Stimulated activated CD4-positive, alpha-beta T cell treated with anti-CD3 and anti-CD28 coated beads, Interleukin-2, amount 100 ng/mL, for 24 hours (primary cell): ENCODE data around the gene ERP27.

ENCODE experiments used
- DNase-seq, 2 donors: peaks; one replicate each; pipeline ENCODE4 v3.0.0-alpha.2; 2020

The ERP27 gene

DNA sequence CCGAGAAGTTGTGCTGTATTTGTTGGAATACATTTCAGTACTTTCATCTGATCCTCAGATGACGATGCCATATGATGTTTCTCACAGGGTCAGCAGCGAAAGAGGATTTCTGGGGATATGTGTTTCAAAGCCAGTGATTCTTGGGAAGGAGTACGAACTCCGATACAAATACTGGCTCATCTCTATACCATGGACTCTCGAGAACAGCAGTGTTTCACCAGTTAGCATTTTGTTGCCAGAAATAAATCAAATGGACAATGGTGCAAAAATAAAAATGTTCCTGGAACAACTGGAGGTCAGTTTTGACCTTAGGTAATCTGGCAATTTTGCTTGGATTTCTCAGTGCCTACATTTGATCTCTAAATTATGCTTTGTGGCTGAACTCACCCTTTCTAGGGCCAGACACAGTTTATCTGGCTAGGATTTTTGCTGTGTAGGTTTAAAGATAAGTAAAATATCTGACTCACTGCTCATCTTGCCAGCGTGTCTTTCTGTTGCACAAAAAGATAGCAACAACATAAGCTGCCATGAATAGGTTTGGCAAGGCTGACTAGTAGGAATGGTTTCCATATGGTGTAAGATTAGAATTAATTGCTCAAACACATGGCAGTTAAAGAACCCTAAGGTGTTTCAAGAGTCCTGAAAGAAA, 41.7 kb downstream of the ERP27 start:
- DNase-seq: no peak

DNA sequence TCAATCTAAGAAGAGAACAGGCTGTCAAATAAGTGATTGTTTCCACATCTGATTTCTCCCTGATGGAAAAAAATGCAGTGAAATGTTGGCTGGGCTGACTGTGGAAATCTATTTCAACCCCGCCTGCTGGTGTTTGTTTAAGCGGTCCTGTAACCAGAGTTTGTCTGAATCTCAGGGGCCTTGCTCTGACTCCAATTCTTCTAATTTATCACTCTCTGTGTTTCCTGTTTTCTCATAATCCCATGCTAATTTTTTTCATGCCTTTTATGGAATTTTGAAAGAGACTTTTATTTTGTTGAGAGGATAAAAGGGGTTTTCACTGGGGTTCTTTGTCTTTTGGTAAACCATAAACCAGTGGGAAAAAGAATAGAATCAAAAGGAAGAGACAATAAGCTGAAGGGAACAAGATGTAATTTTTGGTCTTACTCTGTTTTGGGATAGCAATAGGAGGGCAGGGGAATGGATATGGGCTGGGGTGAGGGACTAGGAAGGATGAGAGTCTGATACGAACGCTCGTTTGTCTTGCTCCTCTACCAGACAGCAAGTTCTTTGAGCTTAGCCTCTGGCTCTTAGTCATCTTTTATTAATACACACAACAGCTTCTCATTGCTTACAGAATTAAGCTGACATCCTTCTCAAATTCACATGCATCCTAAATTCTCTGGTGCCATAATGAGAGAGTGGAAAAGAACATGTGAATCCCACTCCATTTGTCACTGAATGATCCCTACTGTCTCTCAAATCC, 44.7 kb downstream of the ERP27 start:
- no peak for DNase-seq

- DNase-seq: no peak
These were observed 45.4 kb downstream of the ERP27 start for GRCh38 chr12:14892726-14893505.

DNA sequence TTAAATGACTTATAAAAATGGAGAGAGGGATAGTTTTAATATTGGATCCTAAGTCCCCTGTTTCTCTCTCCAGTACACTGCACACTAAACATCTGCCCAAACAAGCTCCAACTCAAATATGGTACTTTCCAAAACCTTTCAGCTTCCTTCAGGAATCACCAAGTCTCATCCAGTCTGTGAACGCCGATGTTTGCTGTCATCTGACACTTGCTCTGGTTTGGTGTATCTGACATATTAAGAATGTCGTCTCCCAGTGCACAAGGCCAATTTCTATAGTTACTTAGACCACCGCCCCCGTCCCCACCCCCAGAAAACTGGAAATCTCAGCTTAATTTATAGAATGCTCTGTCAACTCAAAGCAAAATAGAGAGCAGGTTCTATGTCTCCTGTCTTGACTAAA, 47.6 kb downstream of the ERP27 start:
- DNase-seq: no peak

GRCh38 chr12:14886271-14886670, 52.1 kb downstream of the ERP27 start:
- DNase-seq: no peak

DNA sequence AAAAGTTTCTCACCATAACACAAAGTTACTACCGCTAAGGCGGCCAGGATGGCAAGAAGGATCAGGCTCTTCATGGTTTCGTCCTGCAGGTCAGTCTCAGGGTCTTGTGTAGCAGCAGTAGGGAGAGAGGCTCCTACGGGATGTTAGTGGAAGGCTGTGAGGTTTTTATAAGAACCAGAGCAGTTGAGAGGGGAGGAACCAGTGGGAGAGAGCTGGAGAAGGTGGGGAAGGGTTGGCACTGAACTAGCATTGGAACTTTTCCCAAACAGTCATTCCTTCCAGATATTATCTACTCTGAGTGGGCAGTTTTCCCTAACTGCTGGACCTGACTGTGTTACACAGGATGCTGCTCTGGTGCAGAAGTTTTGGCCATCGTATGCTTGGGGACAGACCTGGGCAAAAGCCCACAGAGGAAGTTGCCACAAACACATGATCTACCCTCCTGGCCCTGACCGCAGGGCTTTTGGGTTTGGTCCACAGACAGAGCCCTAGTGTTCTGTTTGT, 52.6 kb downstream of the ERP27 start, which contains the start of gene MGP:
TSS of gene MGP (minus strand) at position 137 of the 504 bp plus-strand sequence. CDS start at position 74, 63 bp downstream.
- DNase-seq: no peak

GRCh38 chr12:14884458-14884878, 53.9 kb downstream of the ERP27 start:
- DNase-seq: peak; percentile 71 to 77

DNA sequence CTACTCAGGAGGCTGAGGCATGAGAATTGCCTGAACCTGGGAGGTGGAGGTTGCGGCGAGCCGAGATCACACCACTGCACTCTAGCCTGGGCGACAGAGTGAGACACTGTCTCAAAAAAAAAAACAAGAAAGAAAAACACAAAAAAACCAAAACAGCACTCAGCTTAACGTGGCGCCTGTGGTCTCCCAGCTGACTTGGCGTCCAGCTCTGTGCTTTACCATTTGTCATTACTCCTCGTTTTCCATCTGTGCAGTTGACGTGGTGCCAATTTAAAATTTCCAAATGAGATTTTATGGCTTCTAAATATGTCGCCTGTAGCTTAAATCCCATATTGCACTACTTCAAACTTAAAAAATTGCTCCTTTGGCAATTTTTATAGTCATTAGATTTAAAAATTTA, 54.7 kb downstream of the ERP27 start:
- DNase-seq: no peak

DNA sequence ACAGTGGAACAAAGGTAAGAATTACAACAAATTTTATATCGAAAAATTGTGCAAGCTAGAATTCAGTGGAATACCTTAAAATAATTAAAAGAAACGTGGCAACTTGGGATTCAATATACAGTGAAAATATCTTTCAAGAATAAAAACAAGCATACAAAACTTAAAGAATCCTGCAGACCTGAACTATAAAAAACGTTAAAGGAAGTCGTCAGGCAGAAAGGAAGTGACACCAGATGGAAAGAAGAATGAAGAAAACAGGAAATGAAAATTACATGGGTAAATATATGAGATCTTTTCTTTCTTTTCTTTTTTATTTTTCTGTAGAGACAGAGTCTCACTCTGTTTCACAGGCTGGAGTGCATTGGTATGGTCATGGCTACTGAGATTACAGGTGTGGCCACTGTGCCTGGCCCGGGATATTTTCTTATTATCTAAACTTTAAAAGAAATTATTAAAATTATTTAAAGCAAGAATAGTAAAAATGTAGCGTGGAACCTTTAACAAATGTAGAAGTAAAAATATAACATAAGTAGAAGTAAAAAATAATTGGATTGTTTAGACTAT, 57.4 kb downstream of the ERP27 start:
- DNase-seq: no peak

DNA sequence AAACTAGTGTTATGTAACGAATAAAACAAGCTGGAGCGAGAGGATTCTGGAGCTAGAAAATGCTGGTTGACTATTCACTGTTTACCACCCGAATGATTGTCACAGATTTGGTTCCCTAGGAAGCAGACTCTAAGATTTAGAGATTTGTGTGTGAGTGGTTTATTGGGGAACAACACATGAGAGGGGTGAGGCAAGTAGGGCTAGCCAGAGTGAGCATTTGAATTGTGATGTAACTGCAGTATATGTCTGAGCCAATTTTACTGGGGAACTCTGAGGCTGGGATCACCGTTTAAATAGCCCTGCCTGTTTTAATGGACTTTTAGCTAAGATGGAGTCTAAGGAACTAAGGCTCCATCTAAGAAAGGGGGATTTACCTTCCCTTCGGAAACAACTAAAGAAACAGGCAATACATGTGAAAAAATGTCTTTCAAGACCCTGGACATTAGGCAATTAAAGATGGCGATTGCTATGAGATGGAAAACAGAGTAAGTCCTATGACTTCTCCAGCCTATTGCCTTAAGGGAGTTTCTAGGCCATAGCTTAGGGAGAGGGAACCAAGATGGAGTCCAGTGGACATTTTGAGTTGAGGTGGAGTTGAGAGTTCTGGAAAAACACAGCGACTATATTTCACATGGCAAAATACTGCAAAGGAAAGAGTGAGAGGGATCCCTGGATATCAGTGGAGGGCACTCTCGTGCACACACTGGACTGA, 59.0 kb downstream of the ERP27 start:
- no peak for DNase-seq

DNA sequence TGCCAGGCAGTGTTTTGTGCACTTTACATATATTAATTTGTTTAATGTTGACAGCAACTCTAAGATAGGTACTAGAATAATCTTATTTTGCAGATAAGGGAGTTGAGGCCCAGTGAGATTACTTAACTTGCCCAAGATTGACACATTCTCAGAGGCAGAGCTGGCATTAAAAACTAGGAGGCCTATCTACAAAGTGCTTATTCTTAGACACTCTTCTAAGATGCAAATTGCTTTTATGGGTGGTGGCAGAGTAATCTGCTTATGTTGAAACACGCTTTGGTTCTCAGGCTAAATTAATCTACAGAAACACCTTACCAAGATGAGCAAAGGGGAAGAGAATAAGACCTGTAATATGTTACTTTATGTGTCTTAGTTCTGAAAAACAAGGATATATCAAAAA, 59.8 kb downstream of the ERP27 start:
- no peak for DNase-seq

DNA sequence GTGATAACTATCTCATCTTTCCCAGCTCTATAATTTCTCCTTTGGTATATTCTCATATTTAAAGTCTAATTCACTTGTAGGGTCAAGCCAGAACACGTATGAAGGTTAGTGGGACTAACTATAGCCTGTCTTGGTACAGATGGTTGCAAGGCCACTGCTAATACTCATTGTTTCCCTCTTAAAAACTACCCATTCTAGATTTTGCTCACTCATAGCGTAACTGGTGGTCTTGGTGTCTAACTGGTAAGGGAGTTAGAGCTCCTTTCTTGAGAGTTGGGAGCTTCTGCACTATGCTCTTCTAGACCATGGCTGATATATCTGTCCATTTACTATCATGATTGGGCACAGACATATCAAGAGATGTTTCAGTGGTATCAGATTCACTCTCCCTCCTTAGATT, 61.5 kb downstream of the ERP27 start:
- no peak for DNase-seq

DNA sequence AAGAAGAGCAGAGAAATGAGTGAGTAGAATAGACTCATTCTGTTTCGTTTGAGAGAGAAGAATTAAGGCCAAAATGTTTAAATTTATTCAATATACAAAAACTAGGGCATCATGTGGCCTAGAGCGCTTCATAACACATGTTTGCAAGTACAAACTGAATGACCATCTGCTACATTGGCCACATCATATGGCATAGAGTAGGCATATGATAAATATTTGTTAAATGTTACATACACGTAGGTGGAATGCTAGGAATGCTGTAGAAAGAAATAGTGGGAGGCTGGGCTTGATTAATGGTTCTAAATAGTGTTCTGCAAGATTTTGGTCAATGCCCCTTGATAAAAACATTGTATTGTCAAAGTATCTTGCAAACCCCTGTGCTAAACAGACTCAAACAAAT, 63.5 kb downstream of the ERP27 start:
- DNase-seq: no peak

DNA sequence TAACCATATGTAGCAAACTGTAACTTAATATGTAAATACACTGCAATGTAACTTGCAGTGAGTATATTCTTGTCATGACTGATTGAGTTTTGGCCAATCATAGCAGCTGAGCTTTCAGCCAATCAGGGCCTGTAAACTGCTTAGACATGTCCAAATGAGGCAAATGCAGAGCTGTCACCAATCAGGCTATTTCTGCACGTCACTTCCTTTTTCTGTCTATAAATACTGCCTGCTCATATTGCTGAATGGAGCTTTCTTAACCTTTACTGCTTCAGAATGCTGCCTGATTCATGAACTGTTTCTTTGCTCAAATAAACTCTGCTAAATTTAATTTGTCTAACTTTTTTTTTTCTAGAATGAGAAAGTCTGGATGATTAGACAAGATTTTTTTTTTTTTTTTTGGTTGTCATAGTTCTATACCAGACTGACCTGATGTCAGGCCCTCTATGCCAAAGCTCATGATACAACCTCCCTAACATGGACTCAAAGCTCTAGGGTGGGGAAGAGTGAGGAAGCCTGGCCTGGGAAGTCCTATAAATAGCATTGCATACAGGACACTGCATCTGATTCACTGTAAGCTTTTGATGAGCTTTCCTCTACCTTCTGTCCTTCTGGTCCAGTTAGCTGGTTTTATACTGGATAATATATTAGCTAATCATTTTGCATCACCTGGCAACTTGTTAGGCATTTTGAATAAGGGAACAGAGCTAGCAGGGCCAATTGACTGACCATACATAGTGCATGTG, 64.7 kb downstream of the ERP27 start:
- no peak for DNase-seq

- no peak for DNase-seq
These were observed 66.5 kb downstream of the ERP27 start for GRCh38 chr12:14871886-14872285.

DNA sequence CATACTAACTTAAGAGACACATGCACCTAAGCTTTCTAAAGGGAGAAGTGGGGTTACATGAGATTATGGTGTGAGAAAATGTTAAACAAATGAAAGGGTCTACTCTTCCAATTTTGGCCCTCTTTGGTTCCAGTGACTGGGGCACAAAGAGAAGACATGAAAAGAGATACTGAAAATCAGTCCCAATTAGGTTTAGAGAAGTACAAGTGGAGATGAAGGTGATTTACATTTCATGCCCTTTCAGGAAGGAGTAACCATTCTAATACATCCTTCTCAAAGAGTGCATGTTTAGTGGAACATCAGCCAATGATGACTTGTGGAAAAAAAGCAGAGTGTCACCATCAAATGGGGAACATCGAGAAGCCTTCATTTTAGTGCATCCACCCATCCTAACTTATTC, 67.1 kb downstream of the ERP27 start:
- DNase-seq: no peak

GRCh38 chr12:14868916-14869506, 69.3 kb downstream of the ERP27 start:
- DNase-seq: no peak
